ENCODE measurements around the gene VASN.

VASN gene

DNA sequence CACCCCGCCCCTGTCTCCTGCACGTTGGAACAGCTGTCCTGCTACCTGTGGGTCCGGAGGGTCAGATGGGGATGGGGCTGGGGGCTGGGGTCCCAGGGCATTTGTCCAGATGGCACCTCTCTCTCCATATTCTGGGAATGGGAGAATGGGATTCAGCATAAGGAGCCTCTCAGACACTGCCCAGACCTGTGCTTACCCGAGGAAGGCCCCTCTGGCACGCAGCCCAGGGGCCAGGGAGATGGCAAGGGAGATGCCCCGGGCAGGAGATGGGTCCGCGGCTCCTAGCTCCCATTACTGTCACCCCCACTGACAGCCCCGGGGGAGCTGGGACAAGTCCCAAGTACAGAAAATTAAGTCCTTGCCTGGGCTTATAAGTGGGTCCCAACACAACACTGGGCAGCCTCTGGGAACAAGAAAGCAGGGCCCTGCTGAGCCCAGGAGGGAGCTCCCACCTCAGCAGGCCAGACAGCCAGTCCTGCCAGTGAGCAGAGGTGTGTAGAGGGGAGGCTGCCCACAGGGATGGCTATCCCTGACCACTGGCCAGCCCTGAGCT lies 1.8 kb downstream of the VASN start:
- DNase-seq = no peak

- DNase-seq = no peak
These were observed 2.5 kb downstream of the VASN start for GRCh38 chr16:4373909-4374742.

GRCh38 chr16:4375717-4376116 lies 4.1 kb downstream of the VASN start:
- DNase-seq = no peak

DNA sequence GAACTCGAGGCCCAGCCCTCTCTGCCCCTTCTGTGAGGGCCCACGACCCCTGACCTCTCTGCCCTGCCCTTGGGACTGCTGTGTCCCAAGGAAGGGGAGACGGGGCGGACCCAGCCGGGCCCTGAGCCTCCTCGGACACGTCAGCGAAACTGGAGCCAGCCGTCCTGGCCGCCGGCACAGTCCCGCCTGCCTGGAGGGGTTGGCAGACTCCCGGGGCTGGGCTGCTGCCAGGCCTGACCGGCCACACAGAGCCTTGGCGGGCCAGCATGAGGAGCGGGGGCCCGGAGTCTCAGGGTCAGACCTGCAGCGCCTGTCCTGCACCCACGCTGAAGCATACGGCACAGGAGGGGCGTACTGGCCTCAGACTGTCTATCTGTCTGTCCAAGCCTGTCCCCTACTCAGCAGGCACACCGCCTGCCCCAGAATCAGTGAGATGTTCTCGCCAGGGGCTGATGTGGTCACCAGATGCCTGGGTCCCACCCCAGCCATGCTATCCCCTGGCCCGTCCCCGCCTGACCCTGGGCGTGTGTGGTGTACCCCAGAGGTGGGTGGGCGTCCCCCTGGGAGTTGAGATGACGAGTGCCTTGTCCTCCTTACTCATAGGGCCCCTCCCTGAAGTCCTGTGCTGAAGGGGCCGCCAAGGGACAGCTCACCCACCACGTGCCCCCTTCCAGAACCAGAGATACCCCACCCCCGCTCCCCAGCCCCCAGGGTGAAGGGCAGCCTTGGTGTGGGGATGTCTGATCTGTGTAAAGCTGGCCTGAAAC lies 4.7 kb downstream of the VASN start:
- DNase-seq = no peak

GRCh38 chr16:4376893-4377572 lies 5.4 kb downstream of the VASN start:
- DNase-seq = no peak

DNA sequence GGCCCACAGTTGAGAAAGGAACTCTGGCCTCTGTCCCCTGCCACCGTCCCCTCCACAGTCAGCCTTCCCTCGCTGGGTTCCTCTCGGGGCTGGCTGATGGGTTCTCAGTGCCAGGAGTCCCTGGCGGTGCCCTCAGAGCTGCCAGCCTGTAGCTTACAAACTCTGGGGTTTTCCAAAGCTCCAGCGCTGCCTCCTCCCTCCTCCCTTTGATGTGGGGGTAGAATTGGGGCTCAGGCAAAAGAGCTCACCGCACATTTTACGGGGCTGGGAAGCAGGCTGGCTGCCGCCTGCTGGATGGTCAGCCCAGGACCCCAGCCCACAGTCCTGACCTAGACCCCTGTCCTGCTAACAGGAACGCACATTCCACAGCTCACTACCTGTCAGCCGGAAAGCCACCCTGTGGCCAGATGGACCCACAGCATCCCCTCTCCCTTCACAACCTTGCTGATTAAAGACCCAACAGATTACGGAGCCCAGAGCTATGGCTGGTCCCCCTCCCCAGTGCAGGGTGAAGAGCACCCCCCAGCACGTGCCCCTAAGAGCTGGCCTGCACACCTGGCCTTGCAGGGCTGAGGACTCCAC lies 6.0 kb downstream of the VASN start:
- DNase-seq = no peak

DNA sequence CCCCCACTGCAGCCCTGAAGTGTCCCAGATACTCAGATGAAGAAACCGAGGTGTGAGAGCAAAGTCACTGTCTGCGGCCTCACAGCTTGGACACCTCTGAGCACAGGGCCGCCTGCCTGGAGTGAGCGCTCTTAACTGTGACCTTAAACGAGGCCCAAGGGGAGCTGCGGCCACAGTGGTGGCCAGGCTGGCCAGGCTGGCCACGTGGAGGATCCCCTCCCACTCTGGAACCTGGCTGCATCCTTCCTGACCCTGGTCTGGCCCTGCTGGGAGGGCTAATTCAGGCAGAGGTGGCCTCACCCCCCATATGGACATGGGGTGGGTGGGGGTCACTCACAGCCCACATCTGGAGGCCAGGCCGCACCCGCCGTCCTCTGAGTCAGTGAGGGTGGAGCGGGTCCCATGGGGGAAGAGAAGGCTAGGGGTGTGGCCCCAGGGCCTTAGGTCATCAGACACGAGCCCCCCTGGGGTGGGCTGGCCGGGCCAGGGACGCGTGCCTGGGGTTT lies 6.6 kb downstream of the VASN start:
- DNase-seq = no peak

GRCh38 chr16:4378999-4379690 lies 7.5 kb downstream of the VASN start:
- DNase-seq = no peak

- DNase-seq = no peak
These were observed 8.7 kb downstream of the VASN start for GRCh38 chr16:4380119-4381063.

GRCh38 chr16:4381072-4381934 lies 9.7 kb downstream of the VASN start:
- DNase-seq = no peak

DNA sequence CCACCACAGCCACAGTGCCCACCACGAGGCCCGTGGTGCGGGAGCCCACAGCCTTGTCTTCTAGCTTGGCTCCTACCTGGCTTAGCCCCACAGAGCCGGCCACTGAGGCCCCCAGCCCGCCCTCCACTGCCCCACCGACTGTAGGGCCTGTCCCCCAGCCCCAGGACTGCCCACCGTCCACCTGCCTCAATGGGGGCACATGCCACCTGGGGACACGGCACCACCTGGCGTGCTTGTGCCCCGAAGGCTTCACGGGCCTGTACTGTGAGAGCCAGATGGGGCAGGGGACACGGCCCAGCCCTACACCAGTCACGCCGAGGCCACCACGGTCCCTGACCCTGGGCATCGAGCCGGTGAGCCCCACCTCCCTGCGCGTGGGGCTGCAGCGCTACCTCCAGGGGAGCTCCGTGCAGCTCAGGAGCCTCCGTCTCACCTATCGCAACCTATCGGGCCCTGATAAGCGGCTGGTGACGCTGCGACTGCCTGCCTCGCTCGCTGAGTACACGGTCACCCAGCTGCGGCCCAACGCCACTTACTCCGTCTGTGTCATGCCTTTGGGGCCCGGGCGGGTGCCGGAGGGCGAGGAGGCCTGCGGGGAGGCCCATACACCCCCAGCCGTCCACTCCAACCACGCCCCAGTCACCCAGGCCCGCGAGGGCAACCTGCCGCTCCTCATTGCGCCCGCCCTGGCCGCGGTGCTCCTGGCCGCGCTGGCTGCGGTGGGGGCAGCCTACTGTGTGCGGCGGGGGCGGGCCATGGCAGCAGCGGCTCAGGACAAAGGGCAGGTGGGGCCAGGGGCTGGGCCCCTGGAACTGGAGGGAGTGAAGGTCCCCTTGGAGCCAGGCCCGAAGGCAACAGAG lies 10.5 kb downstream of the VASN start:
- no peak for DNase-seq

DNA sequence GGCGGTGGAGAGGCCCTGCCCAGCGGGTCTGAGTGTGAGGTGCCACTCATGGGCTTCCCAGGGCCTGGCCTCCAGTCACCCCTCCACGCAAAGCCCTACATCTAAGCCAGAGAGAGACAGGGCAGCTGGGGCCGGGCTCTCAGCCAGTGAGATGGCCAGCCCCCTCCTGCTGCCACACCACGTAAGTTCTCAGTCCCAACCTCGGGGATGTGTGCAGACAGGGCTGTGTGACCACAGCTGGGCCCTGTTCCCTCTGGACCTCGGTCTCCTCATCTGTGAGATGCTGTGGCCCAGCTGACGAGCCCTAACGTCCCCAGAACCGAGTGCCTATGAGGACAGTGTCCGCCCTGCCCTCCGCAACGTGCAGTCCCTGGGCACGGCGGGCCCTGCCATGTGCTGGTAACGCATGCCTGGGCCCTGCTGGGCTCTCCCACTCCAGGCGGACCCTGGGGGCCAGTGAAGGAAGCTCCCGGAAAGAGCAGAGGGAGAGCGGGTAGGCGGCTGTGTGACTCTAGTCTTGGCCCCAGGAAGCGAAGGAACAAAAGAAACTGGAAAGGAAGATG lies 11.2 kb downstream of the VASN start:
- no peak for DNase-seq

GRCh38 chr16:4383591-4384444 lies 12.2 kb downstream of the VASN start:
- DNase-seq = no peak

DNA sequence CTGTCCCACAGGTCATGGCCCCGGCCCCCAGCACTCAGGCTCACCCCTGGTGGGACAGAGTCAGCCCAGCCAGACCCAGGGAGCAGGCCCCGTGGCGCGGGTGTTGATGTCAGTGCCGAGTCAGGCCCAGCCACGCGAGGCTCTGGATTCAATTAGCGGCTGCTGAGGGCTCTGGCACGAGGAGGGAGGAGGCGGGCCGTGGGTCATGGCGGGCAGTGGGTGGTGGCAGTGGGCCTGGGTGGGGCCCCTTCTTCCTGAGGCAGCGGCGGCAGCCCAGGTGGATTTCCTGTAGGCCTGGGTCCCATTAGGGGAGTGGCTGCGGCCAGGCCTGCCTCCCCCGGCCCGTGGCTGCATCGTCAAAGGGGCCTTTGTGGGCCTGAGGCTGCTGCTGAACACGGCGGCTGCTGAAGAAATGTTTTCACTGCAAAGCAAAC lies 12.9 kb downstream of the VASN start:
- DNase-seq = no peak

GRCh38 chr16:4385066-4385788 lies 13.6 kb downstream of the VASN start:
- DNase-seq = no peak

DNA sequence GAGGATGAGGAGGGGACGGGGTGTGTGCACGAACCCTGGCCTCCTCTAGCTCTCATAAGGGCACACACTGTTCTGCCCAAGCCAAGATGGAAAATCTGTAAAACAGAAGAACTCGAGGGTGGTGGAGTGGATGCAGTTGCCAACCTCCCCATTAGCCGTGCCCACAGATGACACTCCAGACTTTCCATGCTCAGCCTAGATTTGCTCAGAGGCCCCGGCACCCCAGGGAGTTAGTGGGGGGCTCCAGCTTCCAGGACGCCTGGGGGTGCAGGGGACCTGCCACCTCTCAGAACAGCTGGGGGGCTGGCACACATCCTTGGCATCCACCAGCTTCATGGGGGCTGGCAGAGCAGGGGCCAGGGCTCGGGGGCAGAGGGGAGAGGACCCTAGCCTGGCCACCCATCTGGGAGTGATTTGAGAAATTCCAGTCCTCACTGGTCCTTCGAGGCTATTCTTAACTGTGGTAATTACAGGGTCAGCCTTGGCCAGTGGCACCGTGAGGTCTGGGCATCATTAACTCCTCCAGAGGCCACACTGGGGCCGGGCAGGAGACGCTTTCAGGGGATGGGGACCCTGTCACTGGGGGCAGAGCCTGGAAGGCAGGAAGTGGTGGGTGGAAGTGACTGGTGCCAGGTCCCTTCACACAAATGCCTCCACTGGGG lies 14.3 kb downstream of the VASN start:
- DNase-seq = no peak

Measured in stimulated activated naive CD4-positive, alpha-beta T cell treated with Interleukin-2 at 50 U/mL for 16 hours (primary cell).